Measurements from ENCODE around the gene SMYD3. TPM values are rescaled to one million over a fixed set of nuclear protein-coding genes. Genes with fewer than 3 reads are reported as not detected.

Gene SMYD3
- total RNA-seq, 2 donors from 2014 or later, result 16.7 to 18.2 TPM

DNA sequence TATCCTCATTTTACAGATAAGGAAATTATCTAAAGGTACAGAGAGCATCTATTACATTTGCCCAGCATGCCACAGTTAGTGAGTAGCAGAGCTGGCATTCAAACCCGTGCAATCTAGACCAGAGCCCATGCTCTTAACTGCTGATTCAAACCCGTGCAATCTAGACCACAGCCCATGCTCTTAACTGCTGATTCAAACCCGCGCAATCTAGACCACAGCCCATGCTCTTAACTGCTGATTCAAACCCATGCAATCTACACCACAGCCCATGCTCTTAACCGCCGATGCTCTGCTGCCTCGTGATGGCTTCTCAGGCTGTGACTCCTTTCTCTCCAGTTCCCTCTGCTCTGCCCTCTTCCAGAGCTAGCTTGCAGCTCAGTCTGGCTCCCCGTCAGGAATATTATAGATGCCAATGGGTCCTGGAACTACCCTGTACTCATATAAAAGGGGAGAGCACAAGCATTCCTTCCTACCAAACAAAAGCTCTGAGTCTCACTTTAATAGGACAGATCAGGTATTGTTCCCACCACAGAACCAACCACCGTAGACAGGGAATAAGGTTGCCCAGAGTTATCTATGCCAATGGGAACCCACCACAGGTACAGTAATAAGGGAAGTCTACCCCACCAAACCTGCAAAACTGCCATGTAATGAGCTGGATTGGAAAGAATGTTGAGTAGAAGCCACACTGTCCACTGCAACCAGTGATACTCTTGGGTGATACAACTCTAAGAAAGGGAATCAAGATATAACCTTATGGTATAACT lies 78.4 kb downstream of the SMYD3 start:
- no peak for DNase-seq (ENCODE audit: low spot score)
- intact Hi-C loops (cut with DNase I), result no loop called here

DNA sequence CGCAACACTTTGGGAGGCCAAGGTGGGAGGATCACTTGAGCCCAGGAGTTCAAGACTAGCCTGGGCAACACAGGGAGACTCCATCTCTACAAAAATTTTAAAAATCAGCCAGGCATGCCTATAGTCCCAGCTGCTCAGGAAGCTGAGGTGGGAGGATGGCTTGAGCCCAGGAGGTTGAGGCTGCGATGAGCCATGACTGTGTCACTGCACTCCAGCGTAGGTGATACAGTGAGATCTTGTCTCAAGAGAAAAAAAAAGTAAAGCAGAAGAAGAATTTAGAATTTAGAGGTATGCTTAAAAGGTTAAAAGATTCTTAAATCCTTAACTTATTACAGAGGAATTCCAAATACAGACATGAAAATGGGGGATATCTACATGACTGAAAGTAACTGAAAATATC lies 79.5 kb downstream of the SMYD3 start:
- DNase-seq (ENCODE audit: low spot score), result no peak
- intact Hi-C loops (cut with DNase I), result no loop called here

DNA sequence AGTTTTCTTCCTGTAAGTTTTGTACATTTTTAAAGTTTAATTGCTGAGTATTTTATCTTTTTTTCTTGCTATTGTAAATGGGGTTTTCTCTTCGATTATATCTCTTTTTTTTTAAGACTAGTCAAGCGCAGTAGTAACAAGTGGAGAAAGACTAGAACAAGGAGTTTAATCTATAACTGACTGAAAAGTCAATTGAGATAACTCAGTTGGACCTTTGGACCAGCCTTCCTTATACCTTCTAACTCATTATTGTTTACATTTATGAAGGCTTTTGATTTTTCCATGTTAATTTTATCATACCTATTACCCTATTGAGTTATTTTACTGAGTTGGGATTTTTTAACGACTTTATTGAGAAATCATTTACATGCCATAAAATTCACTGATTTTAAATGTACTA lies 81.2 kb downstream of the SMYD3 start:
- DNase-seq (ENCODE audit: low spot score), result no peak
- intact Hi-C loops (cut with DNase I), result no loop called here

DNA sequence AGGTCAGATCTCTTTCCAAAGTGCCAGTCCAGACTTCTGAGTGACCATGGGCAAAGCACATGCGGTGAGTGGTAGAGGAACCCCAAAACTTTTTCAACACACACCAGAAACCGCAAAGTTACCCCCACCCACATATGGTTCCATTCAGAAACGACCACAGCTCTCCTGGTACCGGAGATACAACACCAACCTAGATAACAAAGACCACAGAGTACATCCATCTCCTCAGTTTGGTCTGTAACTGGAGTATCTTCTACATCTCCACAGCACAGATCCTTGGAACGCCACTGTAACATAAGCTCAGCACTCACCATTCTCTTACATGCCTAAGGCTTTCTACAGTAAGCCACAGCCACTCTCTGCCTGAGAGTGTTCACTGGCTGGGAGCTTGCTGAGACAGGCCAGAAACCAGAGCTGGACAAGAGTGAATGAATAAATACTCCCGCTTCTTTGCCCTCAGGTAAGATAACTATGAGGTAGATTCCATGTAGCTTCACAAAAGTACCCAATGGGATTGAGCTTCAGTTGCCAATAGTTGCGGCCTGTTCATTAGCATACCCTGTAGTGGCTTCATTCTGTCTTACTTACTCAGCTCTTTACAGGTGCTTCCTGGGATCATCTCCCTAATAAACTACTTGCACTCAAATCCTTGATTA lies 81.8 kb downstream of the SMYD3 start:
- no peak for DNase-seq (ENCODE audit: low spot score)
- intact Hi-C loops (cut with DNase I), result no loop called here

DNA sequence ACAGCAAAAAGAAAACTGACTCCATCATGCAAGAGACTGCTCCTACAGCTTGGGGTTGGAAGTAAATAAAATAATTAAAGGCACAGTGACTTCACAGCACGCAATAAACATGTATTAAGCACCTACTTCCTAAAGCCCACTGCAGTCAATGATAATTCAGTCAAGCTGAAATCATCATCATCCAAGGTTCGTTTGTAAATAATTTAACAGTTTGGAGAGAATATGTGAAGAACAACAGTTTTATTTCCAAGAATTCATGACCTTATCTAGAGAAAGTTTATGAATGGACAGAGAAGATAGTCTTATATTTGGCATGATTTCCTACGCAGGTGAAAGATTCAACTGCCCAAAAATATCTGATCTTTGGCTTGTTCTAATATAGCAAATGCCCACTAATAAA lies 86.8 kb downstream of the SMYD3 start:
- intact Hi-C loops (cut with DNase I), result no loop called here
- DNase-seq (ENCODE audit: low spot score), result no peak

DNA sequence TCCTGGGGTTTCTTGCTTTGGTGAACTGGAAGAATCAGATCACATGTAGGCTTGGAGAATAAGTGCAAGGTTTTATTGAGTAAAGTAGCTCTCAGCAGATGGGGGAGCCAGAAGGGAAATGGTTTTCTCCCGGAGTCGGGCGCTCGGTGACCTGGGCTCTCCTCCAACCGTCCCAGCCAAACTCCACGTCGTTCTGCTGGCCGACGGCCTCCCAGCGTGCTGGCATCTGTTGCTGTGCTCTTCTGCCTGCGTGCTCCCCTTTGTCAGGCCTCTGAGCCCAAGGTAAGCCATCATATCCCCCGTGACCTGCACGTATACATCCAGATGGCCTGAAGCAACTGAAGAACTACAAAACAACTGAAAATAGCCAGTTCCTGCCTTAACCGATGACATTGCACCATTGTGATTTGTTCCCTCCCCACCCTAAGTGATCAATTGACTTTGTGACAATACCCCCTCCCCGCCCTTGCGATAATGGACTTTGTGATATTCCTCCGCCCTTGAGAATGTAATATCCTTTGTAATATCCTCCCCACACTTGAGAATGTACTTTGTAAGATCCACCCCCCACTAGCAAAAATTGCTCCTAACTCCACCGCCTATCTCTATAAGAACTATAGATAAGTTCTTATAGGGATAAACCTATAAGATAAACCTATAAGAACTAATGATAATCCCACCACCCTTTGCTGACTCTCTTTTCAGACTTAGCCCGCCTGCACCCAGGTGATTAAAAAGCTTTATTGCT lies 88.3 kb downstream of the SMYD3 start:
- intact Hi-C loops (cut with DNase I), result no loop called here

DNA sequence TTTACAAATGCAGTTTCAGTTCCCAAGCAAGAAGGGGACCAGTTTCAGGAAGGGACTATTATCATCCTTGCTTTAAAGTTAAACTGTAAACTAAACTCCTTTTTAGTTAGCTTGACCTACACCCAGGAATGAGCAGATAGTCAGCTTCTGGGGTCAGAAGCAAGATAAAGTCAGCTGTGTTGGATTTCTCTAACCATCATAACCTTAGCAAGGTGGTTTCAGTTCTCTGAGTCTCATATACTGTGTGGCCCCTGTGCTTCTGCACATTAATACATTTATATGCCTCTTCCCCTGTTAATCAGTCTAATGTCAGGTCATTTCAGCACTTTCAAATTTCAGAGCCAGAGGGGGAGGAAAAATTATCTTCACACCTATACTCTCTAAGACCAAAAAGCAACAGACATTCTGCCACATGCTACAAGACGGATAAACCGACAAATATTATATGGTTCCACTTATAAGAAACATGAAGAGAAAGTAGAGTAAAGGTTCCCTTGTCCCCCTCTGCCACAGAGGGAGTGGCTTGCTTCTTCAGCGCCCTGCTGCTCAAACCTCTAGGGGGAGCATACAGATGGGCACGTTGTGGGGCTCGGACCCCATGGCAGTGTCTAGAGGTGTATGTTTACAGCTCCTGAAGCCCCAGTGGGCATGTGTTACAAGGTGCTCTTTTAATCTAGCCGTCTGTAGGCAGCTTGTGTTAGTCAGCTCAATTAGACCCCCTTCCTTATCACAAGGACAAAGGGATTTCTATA lies 89.1 kb downstream of the SMYD3 start:
- DNase-seq (ENCODE audit: low spot score), result no peak
- intact Hi-C loops (cut with DNase I), result no loop called here

More for the DNA sequence above, 88.3 kb downstream of the SMYD3 start:
- no peak for DNase-seq (ENCODE audit: low spot score)

DNA sequence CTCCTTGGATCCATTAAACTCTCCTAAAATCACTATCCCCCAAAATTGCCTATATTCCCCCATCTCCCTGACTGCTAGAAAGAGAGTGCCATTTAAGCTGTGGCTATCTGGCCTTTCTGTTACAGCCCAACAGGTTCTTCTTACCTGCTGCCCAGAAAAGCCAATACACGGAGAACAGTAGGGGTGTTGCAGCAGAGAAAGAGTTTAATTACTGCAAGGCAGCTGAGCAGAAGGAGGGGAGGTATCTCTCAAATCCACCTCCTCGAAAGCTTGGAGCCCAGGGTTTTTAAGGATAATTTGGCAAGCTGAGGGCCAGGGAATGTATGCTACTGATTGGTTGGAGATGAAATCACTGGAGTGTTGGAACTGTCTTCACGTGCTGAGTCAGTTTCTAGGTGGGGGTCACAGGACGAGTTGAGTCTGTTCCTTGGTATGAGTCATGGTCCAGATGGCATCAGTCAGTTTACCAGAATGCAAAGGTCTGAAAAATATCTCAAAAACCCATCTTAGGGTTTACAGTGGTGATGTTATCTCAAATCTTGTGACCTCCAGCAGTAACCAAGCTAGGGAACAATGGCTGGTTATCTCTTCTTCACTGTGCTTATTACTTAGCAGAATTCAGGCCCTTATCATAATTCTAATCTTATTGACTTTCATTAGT lies 89.8 kb downstream of the SMYD3 start:
- DNase-seq (ENCODE audit: low spot score), result no peak
- intact Hi-C loops (cut with DNase I), result no loop called here

DNA sequence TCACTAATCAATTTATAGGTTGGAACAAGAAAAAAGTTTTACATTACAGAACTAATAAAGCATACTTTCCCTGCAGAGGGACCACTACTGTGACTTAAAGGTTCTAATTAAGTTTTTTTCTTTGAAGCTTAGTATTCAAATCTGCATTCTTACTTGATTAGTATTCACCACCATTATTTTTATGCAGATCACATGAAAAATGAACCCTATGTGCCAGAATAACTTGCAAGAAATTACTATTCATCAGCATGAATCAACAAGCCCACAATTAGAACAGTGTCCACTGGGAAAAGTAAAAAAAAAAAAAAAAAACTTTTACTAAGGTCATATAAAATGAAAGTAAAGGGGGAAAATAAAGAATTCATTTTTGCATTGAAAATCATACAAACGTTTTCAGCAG lies 90.8 kb downstream of the SMYD3 start:
- intact Hi-C loops (cut with DNase I), result no loop called here
- DNase-seq (ENCODE audit: low spot score), result no peak

DNA sequence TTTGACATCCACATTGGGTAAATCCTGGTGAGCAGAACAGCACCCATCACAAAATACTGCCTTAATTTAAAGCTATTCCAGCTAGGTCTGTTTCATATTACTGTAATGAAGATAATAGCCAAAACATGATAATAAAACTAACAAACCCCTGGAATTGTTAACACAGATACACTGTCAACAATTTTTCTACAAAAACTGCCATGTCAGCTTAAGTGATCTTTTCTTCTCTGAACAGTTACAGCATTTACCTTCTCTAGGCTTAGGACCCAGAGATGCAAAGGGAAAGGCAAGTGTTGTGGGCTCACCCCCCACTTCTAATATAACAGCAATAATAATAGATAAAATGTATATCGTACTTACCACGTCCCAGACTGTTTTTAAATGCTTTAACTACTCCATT lies 92.1 kb downstream of the SMYD3 start:
- intact Hi-C loops (cut with DNase I), result no loop called here
- no peak for DNase-seq (ENCODE audit: low spot score)

DNA sequence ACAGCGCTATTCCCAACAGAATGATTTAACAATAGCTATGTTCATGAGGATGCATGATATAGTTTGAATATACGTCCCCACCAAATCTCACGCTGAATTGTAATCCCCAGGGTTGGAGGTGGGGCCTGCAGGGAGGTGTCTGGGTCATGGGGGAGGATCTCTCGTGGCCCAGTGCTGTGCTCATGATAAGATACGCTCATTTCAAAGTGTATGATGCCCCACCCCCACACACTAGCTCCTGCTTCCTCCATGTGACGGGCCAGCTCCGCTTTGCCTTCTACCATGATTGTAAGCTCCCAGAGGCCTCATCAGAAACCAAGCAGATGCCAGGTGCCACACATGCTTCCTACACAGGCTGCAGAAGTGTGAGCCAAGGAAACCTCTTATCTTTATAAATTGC lies 93.6 kb downstream of the SMYD3 start:
- intact Hi-C loops (cut with DNase I), result no loop called here
- DNase-seq (ENCODE audit: low spot score), result no peak

DNA sequence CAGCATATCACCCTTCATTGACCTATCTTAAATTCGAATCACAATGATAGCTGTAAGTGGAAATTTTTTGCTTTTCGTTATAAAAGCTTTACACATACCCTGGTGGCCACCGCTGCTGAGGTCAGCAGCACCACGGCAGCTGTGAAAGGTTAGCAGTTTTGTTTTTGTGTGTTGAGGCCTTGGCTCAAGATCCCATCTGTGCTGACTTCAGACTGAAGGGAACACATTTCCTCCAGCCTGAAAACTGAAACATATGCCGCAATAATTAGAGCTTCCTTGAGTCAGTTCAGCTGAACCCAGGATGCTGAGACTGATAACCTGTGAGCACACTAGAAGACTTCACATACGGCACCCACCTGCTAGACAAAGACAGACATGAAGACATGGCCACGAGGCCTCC lies 103.0 kb downstream of the SMYD3 start:
- DNase-seq (ENCODE audit: low spot score), result no peak
- intact Hi-C loops (cut with DNase I), result no loop called here

DNA sequence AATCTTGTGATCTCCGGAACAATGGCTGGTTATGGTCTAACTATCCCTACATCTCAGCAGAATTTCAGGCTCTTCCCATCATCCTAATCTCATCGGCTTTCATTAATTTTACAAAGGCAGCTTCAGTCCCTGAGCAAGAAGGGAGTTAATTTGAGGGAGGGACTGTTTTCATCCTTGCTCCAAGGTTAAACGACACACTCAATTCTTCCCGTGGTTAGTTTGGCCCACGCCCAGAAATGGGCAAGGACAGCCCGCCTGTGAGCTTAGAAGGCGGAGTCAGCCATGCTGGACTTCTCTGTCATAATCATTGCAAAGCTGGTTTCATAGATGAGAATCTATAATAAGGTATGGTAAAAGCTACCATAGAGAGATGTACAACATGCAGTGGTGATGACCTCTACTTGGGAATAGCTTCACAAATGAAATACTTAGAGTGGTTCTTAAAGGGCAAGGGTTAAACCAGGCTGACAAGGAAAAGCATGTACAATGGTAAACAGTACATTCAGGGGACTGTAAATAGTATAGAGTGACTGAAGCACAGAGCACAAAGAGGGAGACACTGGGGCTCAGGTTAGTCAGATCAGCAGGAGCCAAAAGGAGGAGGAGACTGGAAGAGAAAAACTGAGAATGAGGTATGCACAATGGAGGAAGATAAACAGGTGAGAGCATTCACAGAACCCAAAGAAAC lies 108.8 kb downstream of the SMYD3 start:
- intact Hi-C loops (cut with DNase I), result no loop called here
- DNase-seq (ENCODE audit: low spot score), result no peak

DNA sequence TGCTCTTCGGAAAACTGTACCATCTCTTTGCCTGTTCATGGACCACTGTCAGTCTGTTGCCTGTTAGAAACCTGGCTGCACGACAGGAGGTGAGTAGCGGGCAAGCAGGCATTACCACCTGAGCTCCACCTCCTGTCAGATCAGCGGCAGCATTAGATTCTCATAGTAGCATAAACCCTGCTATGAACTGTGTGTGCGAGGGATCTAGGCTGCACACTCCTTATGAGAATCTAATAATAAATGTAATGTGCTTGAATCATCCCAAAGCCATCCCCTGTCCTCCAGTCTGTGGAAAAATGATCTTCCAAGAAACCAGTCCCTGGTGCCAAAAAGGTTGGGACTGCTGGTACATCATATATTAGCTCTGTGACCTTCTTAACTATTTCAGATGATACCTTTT lies 110.0 kb downstream of the SMYD3 start:
- intact Hi-C loops (cut with DNase I), result no loop called here

DNA sequence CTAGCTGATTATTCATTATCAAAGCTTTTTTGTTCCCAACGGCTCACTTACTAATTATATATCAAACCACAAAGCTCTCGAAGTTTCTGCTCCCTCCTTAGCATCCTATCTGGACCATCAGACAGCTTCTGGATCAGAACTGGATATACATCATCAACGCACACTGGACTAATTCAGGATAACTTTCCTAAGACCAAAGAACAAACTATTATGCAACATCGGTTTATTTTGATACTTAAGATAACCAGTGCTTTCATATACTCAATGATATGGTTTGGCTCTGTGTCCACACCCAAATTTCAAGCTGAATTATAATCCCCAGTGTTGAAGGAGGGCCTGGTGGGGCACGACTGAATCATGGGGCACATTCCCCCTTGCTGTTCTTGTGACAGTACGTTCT lies 110.8 kb downstream of the SMYD3 start:
- intact Hi-C loops (cut with DNase I), result no loop called here
- DNase-seq (ENCODE audit: low spot score), result no peak

More for the DNA sequence above, 110.0 kb downstream of the SMYD3 start:
- no peak for DNase-seq (ENCODE audit: low spot score)

DNA sequence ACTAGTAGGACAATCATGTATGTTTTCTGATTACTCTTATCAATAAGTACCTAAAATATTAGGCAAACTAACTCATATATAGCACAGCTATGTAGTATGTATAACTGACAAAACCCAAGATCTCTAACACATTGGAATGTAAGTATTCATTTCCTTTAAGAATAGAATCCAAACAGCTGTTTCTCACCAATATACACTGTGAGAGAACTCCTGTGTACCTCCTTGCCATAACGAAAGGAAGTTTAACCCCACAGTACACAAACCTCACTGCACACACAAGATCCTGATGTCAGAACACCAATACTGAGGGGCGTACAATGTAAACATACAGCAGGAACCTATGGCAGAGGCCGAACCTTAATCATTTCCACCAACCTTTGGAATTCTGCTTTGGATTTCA lies 113.0 kb downstream of the SMYD3 start:
- intact Hi-C loops (cut with DNase I), result no loop called here
- DNase-seq (ENCODE audit: low spot score), result no peak

DNA sequence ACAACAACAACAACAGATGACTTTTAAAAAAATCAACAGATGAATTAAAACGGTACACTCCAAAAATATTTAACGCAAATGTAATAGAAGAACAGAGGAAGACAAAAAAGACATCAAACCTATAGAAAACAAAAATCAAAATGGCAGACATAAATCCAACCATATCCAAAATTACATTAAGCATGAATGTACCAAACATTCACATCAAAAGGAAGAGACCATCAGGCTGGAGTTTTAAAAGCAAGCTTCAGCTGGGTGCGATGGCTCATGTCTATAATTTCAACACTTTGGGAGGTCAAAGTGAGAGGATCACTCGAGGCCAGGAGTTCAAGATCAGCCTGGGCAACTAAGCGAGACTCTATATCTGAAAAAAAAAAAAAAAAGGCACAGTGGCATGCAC lies 116.2 kb downstream of the SMYD3 start:
- no peak for DNase-seq (ENCODE audit: low spot score)
- intact Hi-C loops (cut with DNase I), result no loop called here

DNA sequence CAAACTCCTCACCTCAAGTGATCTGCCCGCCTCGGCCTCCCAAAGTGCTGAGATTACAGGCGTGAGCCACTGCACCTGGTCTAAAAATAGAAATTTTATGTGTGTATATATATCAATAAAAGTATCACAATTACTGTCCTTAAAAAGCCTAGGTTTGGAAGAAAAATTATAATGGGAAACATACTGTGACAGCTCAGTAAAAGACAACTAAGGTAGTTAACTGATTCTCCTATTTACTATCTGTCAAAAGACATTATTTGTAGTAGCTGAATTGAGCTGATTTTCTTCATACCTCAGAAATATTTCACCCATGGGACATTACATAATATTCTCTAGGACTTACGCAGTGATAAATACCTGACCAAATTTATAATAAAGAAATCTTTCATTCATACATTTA lies 122.5 kb downstream of the SMYD3 start:
- intact Hi-C loops (cut with DNase I), result no loop called here
- no peak for DNase-seq (ENCODE audit: low spot score)

DNA sequence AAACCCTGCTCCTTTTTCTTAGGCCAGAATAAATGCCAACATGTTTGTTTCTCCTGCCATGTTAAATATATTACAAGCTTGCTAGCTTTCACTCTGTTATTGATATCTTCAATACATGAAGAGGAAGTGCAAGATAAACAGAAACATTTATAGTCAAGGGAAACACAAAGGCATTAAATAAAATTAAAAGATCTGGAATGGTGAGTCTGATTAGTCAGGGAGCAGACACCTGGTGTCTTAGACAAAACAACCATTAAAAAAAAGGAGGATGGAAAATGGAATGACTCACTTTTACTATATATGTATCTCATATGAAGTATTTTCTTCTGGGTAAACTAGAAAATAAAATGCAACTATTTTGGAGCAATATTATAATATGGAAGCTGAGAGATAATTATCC lies 123.3 kb downstream of the SMYD3 start:
- DNase-seq (ENCODE audit: low spot score), result no peak
- intact Hi-C loops (cut with DNase I), result no loop called here
